H1 (cell line): ENCODE results near the gene RBM10. TPM values are rescaled to one million over a fixed set of nuclear protein-coding genes. Genes with fewer than 3 reads are reported as not detected.

ENCODE experiments used
- ASH2L ChIP-seq: fragments of 200-600, 300-600 bp; sonication (generic); IDR thresholded peaks from one replicate; pipeline ENCODE4 v1.7.1; 2017; ENCODE audit warnings: low read length
- BACH1 ChIP-seq: IDR thresholded peaks from 2 replicates; pipeline ENCODE4 v1.6.1; 2012; ENCODE audit warnings: low read length, improper control_type of control experiment
- BCL11A ChIP-seq, 2 experiments: IDR thresholded peaks; one replicate each; pipeline ENCODE4 v1.6.1; 2011; ENCODE audit warnings: low read depth in 2 of 2, low read length in 2 of 2, mild to moderate bottlenecking in 2 of 2
- CTBP2 ChIP-seq: IDR thresholded peaks from 2 replicates; pipeline ENCODE4 v1.7.0; 2011; ENCODE audit warnings: borderline replicate concordance, mild to moderate bottlenecking, moderate library complexity, mixed read lengths, low read length; ENCODE audit not compliant: insufficient read depth, insufficient read length
- EGR1 ChIP-seq: IDR thresholded peaks from 2 replicates; pipeline ENCODE4 v1.6.1; 2011; ENCODE audit warnings: low read depth, low read length, borderline replicate concordance
- EZH2 ChIP-seq: fragments of 200-600 bp; sonication (generic); IDR thresholded peaks from 2 replicates; pipeline ENCODE4 v1.7.1; 2012; ENCODE audit warnings: low read depth, mild to moderate bottlenecking, moderate library complexity, low read length, inconsistent platforms; ENCODE audit not compliant: severe bottlenecking
- GTF2F1 ChIP-seq: IDR thresholded peaks from 2 replicates; pipeline ENCODE4 v1.6.1; 2012; ENCODE audit warnings: low read depth, low read length, improper control_type of control experiment, borderline replicate concordance
- HDAC6 ChIP-seq: IDR thresholded peaks from one replicate; pipeline ENCODE4 v1.7.1; 2012; ENCODE audit warnings: low read depth, mild to moderate bottlenecking, inconsistent platforms, low read length, moderate library complexity
- JUN ChIP-seq: IDR thresholded peaks from 2 replicates; pipeline ENCODE4 v1.6.1; 2011; ENCODE audit warnings: low read depth, mild to moderate bottlenecking, improper control_type of control experiment, low read length
- JUND ChIP-seq: IDR thresholded peaks from 2 replicates; pipeline ENCODE4 v1.6.1; 2011; ENCODE audit warnings: mild to moderate bottlenecking, improper control_type of control experiment, low read length
- KDM4A ChIP-seq: IDR thresholded peaks from one replicate; pipeline ENCODE4 v1.7.1; 2012; ENCODE audit warnings: low read depth, mild to moderate bottlenecking, moderate library complexity, low read length, inconsistent platforms; ENCODE audit not compliant: severe bottlenecking
- MAFK ChIP-seq: IDR thresholded peaks from 2 replicates; pipeline ENCODE4 v1.6.1; 2012; ENCODE audit warnings: low read depth, mild to moderate bottlenecking, improper control_type of control experiment, low read length
- NRF1 ChIP-seq: IDR thresholded peaks from 2 replicates; pipeline ENCODE4 v1.6.1; 2011; ENCODE audit warnings: mild to moderate bottlenecking, low read depth, low read length, improper control_type of control experiment
- PHF8 ChIP-seq: fragments of 200-600 bp; sonication (generic); conservative IDR thresholded peaks from 2 replicates; pipeline ENCODE4 v1.7.1; 2012; ENCODE audit warnings: low read depth, mild to moderate bottlenecking, inconsistent platforms, low read length, moderate library complexity
- POU5F1 ChIP-seq: IDR thresholded peaks from 2 replicates; pipeline ENCODE4 v1.6.1; 2011; ENCODE audit warnings: low read depth, mild to moderate bottlenecking, low read length, moderate library complexity
- RAD21 ChIP-seq, 2 experiments: IDR thresholded peaks in 1 of 2; conservative IDR thresholded peaks in 1 of 2; 2 replicates each; pipeline ENCODE4 v1.6.1; 2011; ENCODE audit warnings: low read depth in 2 of 2, low read length in 2 of 2, improper control_type of control experiment in 1 of 2, inconsistent platforms in 1 of 2, mild to moderate bottlenecking in 1 of 2, moderate library complexity in 1 of 2
- SIX5 ChIP-seq: IDR thresholded peaks from 2 replicates; pipeline ENCODE4 v1.6.1; 2011; ENCODE audit warnings: mild to moderate bottlenecking, low read depth, low read length
- SP2 ChIP-seq: IDR thresholded peaks from 2 replicates; pipeline ENCODE4 v1.6.1; 2012; ENCODE audit warnings: mild to moderate bottlenecking, low read length, inconsistent platforms
- SRF ChIP-seq: IDR thresholded peaks from 2 replicates; pipeline ENCODE4 v1.6.1; 2011; ENCODE audit warnings: mild to moderate bottlenecking, low read depth, low read length, moderate library complexity
- SUZ12 ChIP-seq: fragments of 200-600 bp; sonication (generic); IDR thresholded peaks from 2 replicates; pipeline ENCODE4 v1.6.1; 2012; ENCODE audit warnings: mild to moderate bottlenecking, inconsistent platforms, low read length, moderate library complexity, mixed read lengths
- TAF1 ChIP-seq: IDR thresholded peaks from 2 replicates; pipeline ENCODE4 v1.6.1; 2011; ENCODE audit warnings: mild to moderate bottlenecking, low read depth, low read length
- TAF7 ChIP-seq: optimal IDR thresholded peaks from 2 replicates; pipeline ENCODE3; 2011; ENCODE audit warnings: low read depth, mild to moderate bottlenecking, inconsistent platforms, low read length, moderate library complexity, borderline replicate concordance
- TBP ChIP-seq: IDR thresholded peaks from 2 replicates; pipeline ENCODE4 v1.6.1; 2011; ENCODE audit warnings: low read depth, low read length, improper control_type of control experiment
- TCF12 ChIP-seq: IDR thresholded peaks from 2 replicates; pipeline ENCODE4 v1.6.1; 2011; ENCODE audit warnings: low read depth, mild to moderate bottlenecking, low read length
- YY1 ChIP-seq: IDR thresholded peaks from 2 replicates; pipeline ENCODE4 v1.6.1; 2011; ENCODE audit warnings: low read depth, mild to moderate bottlenecking, low read length
- polyA plus RNA-seq, 7 experiments: library from polyadenylated mRNA; depleted of rRNA in 3 of 7; stranded (reverse) in 5 of 7; unstranded in 2 of 7; fragments of >200 nt in 5 of 7; fragments of 200-250 nt in 2 of 7; gene quantifications; 1 replicate in 5 of 7; 2 replicates in 1 of 7; 4 replicates in 1 of 7; pipeline versions ENCODE4 v1.2.1 to v1.2.3, GENCODE V29; 2011 to 2013; ENCODE audit warnings: missing spikeins in 2 of 7, mixed read lengths in 2 of 7
- total RNA-seq: library from RNA; stranded (reverse); fragmentation: NEBNext Ultra II Directional; extraction: Animal tissue kit (Norgen Biotek cat#: 25700); gene quantifications from 2 replicates; pipeline ENCODE4 v1.2.1, GENCODE V29; 2021
- TF ChIP-seq, protein P1 (sequence below): IDR thresholded peaks from 2 replicates; pipeline ENCODE4 v1.6.1; 2012; ENCODE audit warnings: inconsistent platforms

RBM10 gene
- total and polyA plus RNA-seq, 2 of the 8 experiments (the other 6 are each of a cell fraction or from before 2014, with no cell fraction given): 35.7 to 64.0 TPM

DNA sequence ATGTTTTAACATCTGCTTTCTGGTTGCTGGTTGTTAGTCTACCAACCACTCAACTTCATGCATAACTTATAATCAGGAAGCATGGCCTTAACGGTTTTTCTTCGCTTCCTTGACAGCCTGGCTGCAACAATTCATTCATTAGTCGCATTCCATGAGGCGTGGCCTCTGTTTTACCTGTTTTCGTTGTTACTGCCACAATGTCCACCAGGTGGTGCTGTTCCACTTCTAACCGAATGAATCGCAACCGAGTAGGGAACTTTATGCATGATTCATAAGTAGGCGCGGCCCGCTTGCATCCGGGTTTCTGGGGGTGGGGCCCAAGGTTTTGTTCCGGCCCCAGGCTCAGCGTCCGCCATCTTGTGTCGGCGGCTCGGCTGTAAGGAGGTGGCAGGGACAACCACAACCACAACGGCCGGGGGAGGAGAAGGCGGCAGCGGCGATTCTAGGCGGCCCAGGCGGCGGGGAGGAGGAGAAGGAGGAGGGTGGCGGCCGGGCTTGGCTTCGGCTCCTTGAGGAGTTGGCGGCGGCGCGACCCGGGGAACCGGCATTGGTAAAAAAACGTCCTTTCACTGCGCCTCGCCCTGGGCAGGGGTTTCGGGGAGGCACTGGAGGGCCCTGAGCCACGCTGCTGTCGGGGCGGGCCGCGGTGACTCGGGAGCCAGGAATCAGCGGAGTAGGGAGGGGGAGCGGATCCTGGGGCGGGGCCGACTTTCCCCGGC, 48.6 kb downstream of the RBM10 start, which contains the start of gene UBA1 (continued):
- TF ChIP-seq YY1 (peak; percentile 91), NRF1 (no peak), TCF12 (no peak), RAD21 (IDR thresholded peaks at IDR 0.05 in 1 of 2, conservative IDR thresholded peaks at IDR 0.05 in 1 of 2; ENCODE audit: low read depth in 2 of 2, low read length in 2 of 2) (peak; percentile 74 to 78), JUN (no peak), EGR1 (no peak), ASH2L (no peak), MAFK (no peak), JUND (0 out of 2 replicates have a peak, but pooled peaks have one; percentile 6), SIX5 (no peak), SP2 (no peak), POU5F1 (no peak), BACH1 (no peak), SRF (no peak), KDM4A (no peak), EZH2 (no peak), TBP (peak; percentile 83), SUZ12 (no peak), TAF1 (peak; percentile 83), PHF8 (peak; percentile 88), HDAC6 (no peak), GTF2F1 (no peak), TAF7 (peak; percentile 56), BCL11A (IDR thresholded peaks at IDR 0.05; ENCODE audit: low read depth in 2 of 2, low read length in 2 of 2) (no peak), CTBP2 (no peak)
- TF ChIP-seq, protein P1, sequence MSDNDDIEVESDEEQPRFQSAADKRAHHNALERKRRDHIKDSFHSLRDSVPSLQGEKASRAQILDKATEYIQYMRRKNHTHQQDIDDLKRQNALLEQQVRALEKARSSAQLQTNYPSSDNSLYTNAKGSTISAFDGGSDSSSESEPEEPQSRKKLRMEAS: 0 out of 2 replicates have a peak, but pooled peaks have one; percentile 29
